Thoracic aorta (tissue), 2 donors: Measurements from ENCODE around the gene RP9. TPM values are rescaled to one million over a fixed set of nuclear protein-coding genes. Genes with fewer than 3 reads are reported as not detected.

Experiments
- ATAC-seq: fragments of 150-250 bp; one replicate; pipeline ENCODE4 v1.8.0; 2017; ENCODE audit warnings: low read depth; ENCODE audit not compliant: insufficient number of reproducible peaks, low FRiP score
- DNase-seq: peaks from one replicate; pipeline ENCODE4 v3.0.0-alpha.2; 2020; ENCODE audit warnings: low spot score
- H3K27ac ChIP-seq, 2 donors: fragments of 200-600 bp; sonication (generic); 1 replicate in 1 of 2; 2 replicates in 1 of 2; pipeline ENCODE4 v1.5.1; 2016; ENCODE audit warnings: mild to moderate bottlenecking in 2 of 2, moderate library complexity in 2 of 2
- H3K27me3 ChIP-seq: fragments of 200-600 bp; sonication (generic); replicated peaks from 2 replicates; pipeline ENCODE4 v1.6.0; 2016; ENCODE audit warnings: mild to moderate bottlenecking; ENCODE audit not compliant: insufficient read depth
- H3K36me3 ChIP-seq: fragments of 200-600 bp; sonication (generic); one replicate; pipeline ENCODE4 v1.5.1; 2016
- H3K4me1 ChIP-seq, 2 donors: fragments of 200-600 bp; sonication (generic); 1 replicate in 1 of 2; 2 replicates in 1 of 2; pipeline versions ENCODE4 v1.5.1 to v1.6.0; 2016; ENCODE audit warnings: low read depth in 2 of 2, mild to moderate bottlenecking in 1 of 2; ENCODE audit not compliant: control insufficient read depth in 1 of 2
- H3K4me3 ChIP-seq: fragments of 200-600 bp; sonication (generic); 2 replicates; pipeline ENCODE4 v1.5.1; 2016; ENCODE audit warnings: mild to moderate bottlenecking
- H3K9me3 ChIP-seq: fragments of 200-600 bp; sonication (generic); 2 replicates; pipeline ENCODE4 v1.5.1; 2016
- CTCF ChIP-seq: fragments of 200-600 bp; sonication (generic); IDR thresholded peaks from one replicate; pipeline ENCODE4 v1.5.1; 2019; ENCODE audit warnings: antibody characterized with exemption
- total RNA-seq, 2 donors: library from RNA; depleted of rRNA; stranded (reverse); fragments of >200 nt; gene quantifications; one replicate each; pipeline versions ENCODE4 v1.1.0 to v1.2.3, GENCODE V29; 2016

The RP9 gene
- total RNA-seq, 2 donors from 2014 or later = 7.6 to 17.0 TPM

- DNase-seq = no peak
- H3K27me3 ChIP-seq = no peaks in the 10 kb centered on the region
- ATAC-seq = no peak
- peaks cover 0 to 6% of the 10 kb centered on the region in 2 donors for H3K4me1 ChIP-seq
- no peaks in the 10 kb centered on the region for H3K36me3 ChIP-seq
- H3K9me3 ChIP-seq = no peaks in the 10 kb centered on the region
- H3K27ac ChIP-seq = no peak overlapping the region
- H3K4me3 ChIP-seq = no peak overlapping the region
- TF ChIP-seq CTCF = no peak
Measured at GRCh38 chr7:33073243-33073642, 36.0 kb downstream of the RP9 start.

- Histone ChIP-seq H3K4me1 (peaks cover 0 to 6% of the 10 kb centered on the region in 2 donors), H3K36me3 (no peaks in the 10 kb centered on the region), H3K27me3 (no peaks in the 10 kb centered on the region), H3K9me3 (no peaks in the 10 kb centered on the region), H3K4me3 (no peak overlapping the region), H3K27ac (no peak overlapping the region)
- ATAC-seq = no peak
- TF ChIP-seq CTCF = no peak
- no peak for DNase-seq
Measured at GRCh38 chr7:33072471-33072870, 36.7 kb downstream of the RP9 start.

GRCh38 chr7:33070831-33071230 is 38.4 kb downstream of the RP9 start:
- Histone ChIP-seq H3K9me3 (peaks cover 6% of the 10 kb centered on the region), H3K4me3 (no peak overlapping the region), H3K36me3 (no peaks in the 10 kb centered on the region), H3K27me3 (no peaks in the 10 kb centered on the region), H3K4me1 (peaks cover 0 to 6% of the 10 kb centered on the region in 2 donors), H3K27ac (no peak overlapping the region)
- DNase-seq (no peak), ATAC-seq (no peak)
- TF ChIP-seq CTCF = no peak

GRCh38 chr7:33070277-33070676 is 38.9 kb downstream of the RP9 start:
- H3K4me3 ChIP-seq = no peak overlapping the region
- no peaks in the 10 kb centered on the region for H3K27me3 ChIP-seq
- no peak for TF ChIP-seq CTCF
- peaks cover 0 to 6% of the 10 kb centered on the region in 2 donors for H3K4me1 ChIP-seq
- DNase-seq = no peak
- ATAC-seq = no peak
- no peaks in the 10 kb centered on the region for H3K36me3 ChIP-seq
- peaks cover 6% of the 10 kb centered on the region for H3K9me3 ChIP-seq
- H3K27ac ChIP-seq = no peak overlapping the region

GRCh38 chr7:33067921-33068320 is 41.3 kb downstream of the RP9 start:
- no peak for TF ChIP-seq CTCF
- ATAC-seq = no peak
- no peak overlapping the region for H3K4me3 ChIP-seq

More at GRCh38 chr7:33067921-33068320, 41.3 kb downstream of the RP9 start:
- Histone ChIP-seq H3K9me3 (peaks cover 6% of the 10 kb centered on the region), H3K27ac (no peak overlapping the region), H3K36me3 (no peaks in the 10 kb centered on the region), H3K4me1 (peaks cover 3 to 12% of the 10 kb centered on the region in 2 donors), H3K27me3 (no peaks in the 10 kb centered on the region)
- no peak for DNase-seq
